Esophagus squamous epithelium (tissue), 4 donors: ENCODE measurements around the gene DOCK11.

Experiments used
- CTCF ChIP-seq, 6 experiments: fragments of 450-650 bp in 4 of 6; fragments of 200-600 bp in 2 of 6; sonication (generic) in 2 of 6; IDR thresholded peaks; one replicate each; pipeline ENCODE4 v1.5.1; 2016 to 2019; ENCODE audit warnings: antibody characterized with exemption in 6 of 6, mild to moderate bottlenecking in 4 of 6, moderate library complexity in 4 of 6
- POLR2A ChIP-seq, 4 donors: fragments of 450-650 bp; IDR thresholded peaks; one replicate each; pipeline ENCODE4 v1.6.1; 2017; ENCODE audit warnings: antibody characterized with exemption in 4 of 4, mild to moderate bottlenecking in 4 of 4, moderate library complexity in 3 of 4

- TF ChIP-seq CTCF (IDR thresholded peaks at IDR 0.05) (no peak), POLR2A (IDR thresholded peaks at IDR 0.05) (no peak)
These were observed 6.7 kb downstream of the DOCK11 start for GRCh38 chrX:118502161-118502789.
